Caco-2 (cell line): ENCODE measurements around the gene TMEM273. TPM values are rescaled to one million over a fixed set of nuclear protein-coding genes. Genes with fewer than 3 reads are reported as not detected.

Experiments
- BruUV-seq: library from RNA; stranded (reverse); fragments of 400-500 nt; replicated peaks from 2 replicates; lab custom pipeline; 2021; lab: Mats Ljungman, UMichigan
- CTCF ChIA-PET: fragments of 300-600 bp; sonication (Branson Sonifier 250); formaldehyde crosslinking; loops from one replicate; lab custom pipeline; 2022; ENCODE audit warnings: antibody characterized with exemption; lab: Charles Lee
- POLR2A ChIA-PET: fragments of 300-600 bp; sonication (Branson Sonifier 250); formaldehyde crosslinking; loops from one replicate; lab custom pipeline; 2022; ENCODE audit warnings: antibody characterized with exemption; lab: Charles Lee
- DNase-seq, 2 experiments: peaks; one replicate each; pipeline versions ENCODE4 v3.0.0 to v3.0.0-alpha.2; 2020 to 2022
- H3K27me3 ChIP-seq: replicated peaks from 2 replicates; pipeline ENCODE4 v1.6.0; 2011; ENCODE audit warnings: low read length; ENCODE audit not compliant: control insufficient read depth, insufficient read depth
- H3K36me3 ChIP-seq: 2 replicates; pipeline ENCODE4 v1.5.1; 2011; ENCODE audit warnings: low read length; ENCODE audit not compliant: control insufficient read depth, insufficient read depth
- H3K4me1 ChIP-seq: fragments of 250-450 bp; sonication (Bioruptor Pico); 2 replicates; pipeline ENCODE4 v1.5.1; 2020; ENCODE audit warnings: mild to moderate bottlenecking
- H3K4me3 ChIP-seq: 2 replicates; pipeline ENCODE4 v1.5.1; 2011; ENCODE audit warnings: low read depth, mild to moderate bottlenecking, control low read depth, low read length
- H3K9me3 ChIP-seq: fragments of 250-450 bp; sonication (Bioruptor Pico); 2 replicates; pipeline ENCODE4 v1.5.1; 2020; ENCODE audit warnings: mild to moderate bottlenecking, moderate library complexity
- H3K27ac Mint-ChIP-seq: one replicate; pipeline ENCODE4 v1.8.0; 2022; ENCODE audit warnings: mixed read lengths; ENCODE audit not compliant: unreplicated experiment
- H3K27me3 Mint-ChIP-seq: one replicate; pipeline ENCODE4 v1.8.0; 2022; ENCODE audit warnings: mixed read lengths; ENCODE audit not compliant: insufficient read depth, unreplicated experiment
- H3K36me3 Mint-ChIP-seq: one replicate; pipeline ENCODE4 v1.8.0; 2022; ENCODE audit warnings: mild to moderate bottlenecking, mixed read lengths; ENCODE audit not compliant: insufficient read depth, unreplicated experiment
- H3K4me1 Mint-ChIP-seq: one replicate; pipeline ENCODE4 v1.8.0; 2022; ENCODE audit warnings: low read depth, mixed read lengths; ENCODE audit not compliant: unreplicated experiment
- H3K4me3 Mint-ChIP-seq: one replicate; pipeline ENCODE4 v1.8.0; 2022; ENCODE audit warnings: mild to moderate bottlenecking, moderate library complexity, mixed read lengths; ENCODE audit not compliant: unreplicated experiment
- H3K9me3 Mint-ChIP-seq: one replicate; pipeline ENCODE4 v1.8.0; 2022; ENCODE audit warnings: mixed read lengths; ENCODE audit not compliant: unreplicated experiment
- intact Hi-C: fragments of 100-400 bp; cut with micrococcal nuclease; formaldehyde crosslinking; loops from one replicate; pipeline ENCODE4 v1.10.0; 2022; ENCODE audit not compliant: unreplicated experiment
- total RNA-seq: library from RNA; stranded (reverse); gene quantifications from 2 replicates; pipeline ENCODE4 v1.2.3, GENCODE V29; 2022
- TF ChIP-seq, protein P1 (sequence below), 2 experiments: fragments of 200-600 bp in 1 of 2; IDR thresholded peaks; 1 replicate in 1 of 2; 2 replicates in 1 of 2; pipeline versions ENCODE4 v1.5.1 to v1.8.0; 2011 to 2022; ENCODE audit warnings: antibody characterized with exemption in 1 of 2, control low read depth in 1 of 2, inconsistent platforms in 1 of 2, low read depth in 1 of 2, low read length in 1 of 2, mild to moderate bottlenecking in 1 of 2, moderate library complexity in 1 of 2; ENCODE audit not compliant: insufficient read depth in 1 of 2, severe bottlenecking in 1 of 2, unreplicated experiment in 1 of 2

The TMEM273 gene
- total RNA-seq, 1 experiment from 2014 or later: not detected

DNA sequence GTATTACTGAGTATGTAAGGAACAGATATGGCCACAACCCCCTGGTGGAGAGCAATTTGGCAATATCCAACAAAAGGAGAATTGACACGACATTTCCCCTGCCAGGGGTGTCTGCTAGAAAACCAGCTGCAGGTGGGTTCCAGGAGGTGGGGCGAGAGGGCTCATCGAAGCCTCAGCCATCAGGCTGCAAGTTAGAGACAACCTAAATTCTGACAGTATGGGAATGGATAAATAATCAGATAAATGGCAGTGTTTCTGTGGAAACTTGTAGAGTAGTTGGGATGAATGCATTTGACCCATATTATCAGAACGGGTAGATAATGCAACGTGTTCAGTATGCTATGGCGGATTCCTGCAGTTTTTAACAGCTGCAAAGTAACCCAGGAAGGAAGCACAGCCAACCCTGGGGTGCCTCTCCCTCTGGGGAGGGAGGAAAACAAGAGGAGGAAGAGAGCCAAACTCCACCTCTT, 3.5 kb downstream of the TMEM273 start:
- no peaks in the 10 kb centered on the region for H3K36me3 ChIP-seq
- H3K27ac Mint-ChIP-seq: no peak overlapping the region
- ChIA-PET CTCF (no interaction called here), POLR2A (no interaction called here)
- no peaks in the 10 kb centered on the region for H3K9me3 ChIP-seq
- no peak overlapping the region for H3K4me3 Mint-ChIP-seq
- no peak overlapping the region for H3K4me3 ChIP-seq
- no peaks in the 10 kb centered on the region for H3K4me1 Mint-ChIP-seq
- H3K27me3 ChIP-seq: peaks cover 2% of the 10 kb centered on the region; the same call in 1 of the 2 replicates
- no peaks in the 10 kb centered on the region for H3K36me3 Mint-ChIP-seq
- TF ChIP-seq, protein P1, sequence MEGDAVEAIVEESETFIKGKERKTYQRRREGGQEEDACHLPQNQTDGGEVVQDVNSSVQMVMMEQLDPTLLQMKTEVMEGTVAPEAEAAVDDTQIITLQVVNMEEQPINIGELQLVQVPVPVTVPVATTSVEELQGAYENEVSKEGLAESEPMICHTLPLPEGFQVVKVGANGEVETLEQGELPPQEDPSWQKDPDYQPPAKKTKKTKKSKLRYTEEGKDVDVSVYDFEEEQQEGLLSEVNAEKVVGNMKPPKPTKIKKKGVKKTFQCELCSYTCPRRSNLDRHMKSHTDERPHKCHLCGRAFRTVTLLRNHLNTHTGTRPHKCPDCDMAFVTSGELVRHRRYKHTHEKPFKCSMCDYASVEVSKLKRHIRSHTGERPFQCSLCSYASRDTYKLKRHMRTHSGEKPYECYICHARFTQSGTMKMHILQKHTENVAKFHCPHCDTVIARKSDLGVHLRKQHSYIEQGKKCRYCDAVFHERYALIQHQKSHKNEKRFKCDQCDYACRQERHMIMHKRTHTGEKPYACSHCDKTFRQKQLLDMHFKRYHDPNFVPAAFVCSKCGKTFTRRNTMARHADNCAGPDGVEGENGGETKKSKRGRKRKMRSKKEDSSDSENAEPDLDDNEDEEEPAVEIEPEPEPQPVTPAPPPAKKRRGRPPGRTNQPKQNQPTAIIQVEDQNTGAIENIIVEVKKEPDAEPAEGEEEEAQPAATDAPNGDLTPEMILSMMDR (IDR thresholded peaks at IDR 0.05; ENCODE audit: insufficient read depth in 1 of 2, low read depth in 1 of 2, low read length in 1 of 2, severe bottlenecking in 1 of 2, unreplicated experiment in 1 of 2): no peak
- no peak for DNase-seq
- no TSS peak for BruUV-seq
- intact Hi-C loops: no loop called here
- H3K27me3 Mint-ChIP-seq: peaks cover 32% of the 10 kb centered on the region
- H3K4me1 ChIP-seq: no peaks in the 10 kb centered on the region
- H3K9me3 Mint-ChIP-seq: no peaks in the 10 kb centered on the region

DNA sequence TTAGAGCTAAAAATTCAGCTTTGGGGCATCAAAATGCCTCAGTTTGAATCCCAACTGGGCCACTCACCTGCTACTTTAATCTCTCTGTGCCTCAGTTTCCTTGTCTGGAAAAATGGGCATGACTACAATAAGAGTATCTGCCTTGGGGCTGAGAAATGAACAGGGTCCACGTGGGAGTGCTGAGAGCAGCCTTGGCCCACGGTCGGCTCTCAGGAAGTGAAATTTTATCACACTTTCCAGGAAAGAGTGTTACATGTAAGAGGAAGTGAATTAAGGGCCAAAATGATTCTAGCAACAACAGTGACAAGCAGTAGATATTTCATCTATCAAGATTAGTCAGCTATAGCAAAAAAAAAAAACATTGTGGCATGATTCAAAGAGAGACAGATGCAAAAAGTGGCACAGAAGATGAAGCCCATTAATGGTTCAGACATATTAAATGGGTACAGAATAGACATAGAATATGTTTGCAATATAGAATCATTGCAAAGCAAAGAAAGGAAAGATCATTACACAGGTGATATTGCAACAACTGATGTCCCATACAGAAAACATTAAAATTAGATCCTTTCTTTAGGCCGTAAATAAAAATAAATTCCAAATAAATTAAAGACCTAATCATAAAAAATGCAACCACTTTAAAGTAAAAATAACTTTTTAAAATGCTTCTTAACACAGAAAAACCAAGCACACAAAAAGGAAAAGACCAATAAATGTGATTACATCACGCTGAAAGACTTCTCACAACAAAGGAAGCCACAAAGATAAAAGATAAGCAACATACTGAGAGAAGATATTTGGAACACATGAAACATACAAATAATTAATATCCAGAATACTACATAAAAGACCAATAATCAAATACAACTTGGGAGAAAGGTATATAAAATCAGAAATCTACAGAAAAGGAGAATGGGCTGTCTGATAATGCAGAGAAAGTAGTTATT, 4.3 kb downstream of the TMEM273 start:
- no TSS peak for BruUV-seq
- H3K4me3 ChIP-seq: no peak overlapping the region
- H3K36me3 ChIP-seq: no peaks in the 10 kb centered on the region
- intact Hi-C loops: no loop called here
- Mint-ChIP-seq H3K27ac (no peak overlapping the region), H3K4me1 (no peaks in the 10 kb centered on the region), H3K4me3 (no peak overlapping the region), H3K36me3 (no peaks in the 10 kb centered on the region), H3K9me3 (no peaks in the 10 kb centered on the region), H3K27me3 (peaks cover 32% of the 10 kb centered on the region)
- POLR2A ChIA-PET: no interaction called here
- H3K27me3 ChIP-seq: peaks cover 2% of the 10 kb centered on the region; the same call in 1 of the 2 replicates
- TF ChIP-seq, protein P1 (IDR thresholded peaks at IDR 0.05; ENCODE audit: insufficient read depth in 1 of 2, low read depth in 1 of 2, low read length in 1 of 2, severe bottlenecking in 1 of 2, unreplicated experiment in 1 of 2): no peak
- H3K4me1 ChIP-seq: no peaks in the 10 kb centered on the region
- CTCF ChIA-PET: no interaction called here
- no peaks in the 10 kb centered on the region for H3K9me3 ChIP-seq
- no peak for DNase-seq

DNA sequence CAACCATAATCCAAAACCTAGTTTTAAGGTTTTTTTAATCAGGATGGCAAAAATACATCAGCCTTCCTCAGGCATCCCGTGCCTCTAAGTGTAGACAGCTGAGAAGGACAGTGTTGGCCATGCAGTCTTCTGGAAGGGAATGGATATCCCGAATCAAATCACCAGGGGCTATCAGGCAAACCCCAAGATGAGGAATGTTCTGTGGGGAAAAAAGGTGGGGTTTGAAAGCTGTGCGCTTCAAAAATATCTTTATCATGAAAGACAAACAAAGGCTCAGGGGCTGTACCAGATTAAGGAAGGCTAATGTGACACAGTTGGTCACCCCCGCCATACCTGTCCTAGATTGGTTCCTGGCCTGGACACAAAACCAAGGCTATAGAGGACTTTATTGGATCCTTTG, 5.4 kb downstream of the TMEM273 start:
- TF ChIP-seq, protein P1 (IDR thresholded peaks at IDR 0.05; ENCODE audit: insufficient read depth in 1 of 2, low read depth in 1 of 2, low read length in 1 of 2, severe bottlenecking in 1 of 2, unreplicated experiment in 1 of 2): no peak
- ChIA-PET CTCF (no interaction called here), POLR2A (no interaction called here)
- DNase-seq: no peak
- Mint-ChIP-seq H3K4me1 (no peaks in the 10 kb centered on the region), H3K27me3 (peaks cover 32% of the 10 kb centered on the region), H3K27ac (no peak overlapping the region), H3K4me3 (no peak overlapping the region), H3K36me3 (no peaks in the 10 kb centered on the region), H3K9me3 (no peaks in the 10 kb centered on the region)
- BruUV-seq: no TSS peak
- intact Hi-C loops: no loop called here
- Histone ChIP-seq H3K36me3 (no peaks in the 10 kb centered on the region), H3K27me3 (no peaks in the 10 kb centered on the region), H3K9me3 (no peaks in the 10 kb centered on the region), H3K4me3 (no peak overlapping the region), H3K4me1 (no peaks in the 10 kb centered on the region)
